NB4 (cell line): ENCODE results near the gene BAHD1.

ENCODE experiments used
- MAX ChIP-seq: IDR thresholded peaks from 2 replicates; pipeline ENCODE4 v1.6.1; 2011; ENCODE audit warnings: low read depth, low read length
- POLR2A ChIP-seq: IDR thresholded peaks from 2 replicates; pipeline ENCODE4 v1.6.1; 2011; ENCODE audit warnings: mild to moderate bottlenecking; ENCODE audit not compliant: insufficient read length; ENCODE audit errors: extremely low read depth
- TF ChIP-seq, protein P1 (sequence below): IDR thresholded peaks from one replicate; pipeline ENCODE4 v1.5.1; 2012; ENCODE audit warnings: low read depth, low read length

DNA sequence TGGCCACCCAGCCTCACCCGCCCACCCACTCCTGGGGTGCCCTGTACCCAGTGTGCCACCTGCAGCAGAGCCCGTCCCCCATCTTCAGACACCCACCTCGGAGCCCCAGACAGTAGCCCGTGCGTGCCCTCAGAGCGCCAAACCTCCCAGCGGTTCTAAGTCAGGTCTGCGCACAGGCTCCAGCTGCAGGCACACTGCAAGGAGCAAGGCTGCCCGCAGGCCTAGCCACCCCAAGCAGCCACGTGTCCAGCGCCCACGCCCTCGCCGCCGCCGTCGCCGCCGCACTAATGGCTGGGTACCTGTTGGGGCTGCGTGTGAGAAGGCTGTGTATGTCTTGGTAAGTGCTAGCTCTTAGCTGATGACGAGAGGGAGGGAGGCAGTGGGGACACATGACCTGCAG lies 21.2 kb downstream of the BAHD1 start:
- TF ChIP-seq POLR2A (no peak), MAX (no peak)
- TF ChIP-seq, protein P1, sequence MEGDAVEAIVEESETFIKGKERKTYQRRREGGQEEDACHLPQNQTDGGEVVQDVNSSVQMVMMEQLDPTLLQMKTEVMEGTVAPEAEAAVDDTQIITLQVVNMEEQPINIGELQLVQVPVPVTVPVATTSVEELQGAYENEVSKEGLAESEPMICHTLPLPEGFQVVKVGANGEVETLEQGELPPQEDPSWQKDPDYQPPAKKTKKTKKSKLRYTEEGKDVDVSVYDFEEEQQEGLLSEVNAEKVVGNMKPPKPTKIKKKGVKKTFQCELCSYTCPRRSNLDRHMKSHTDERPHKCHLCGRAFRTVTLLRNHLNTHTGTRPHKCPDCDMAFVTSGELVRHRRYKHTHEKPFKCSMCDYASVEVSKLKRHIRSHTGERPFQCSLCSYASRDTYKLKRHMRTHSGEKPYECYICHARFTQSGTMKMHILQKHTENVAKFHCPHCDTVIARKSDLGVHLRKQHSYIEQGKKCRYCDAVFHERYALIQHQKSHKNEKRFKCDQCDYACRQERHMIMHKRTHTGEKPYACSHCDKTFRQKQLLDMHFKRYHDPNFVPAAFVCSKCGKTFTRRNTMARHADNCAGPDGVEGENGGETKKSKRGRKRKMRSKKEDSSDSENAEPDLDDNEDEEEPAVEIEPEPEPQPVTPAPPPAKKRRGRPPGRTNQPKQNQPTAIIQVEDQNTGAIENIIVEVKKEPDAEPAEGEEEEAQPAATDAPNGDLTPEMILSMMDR = no peak
